GM18519 (cell line): Measurements from ENCODE around the gene TM2D3.

ENCODE experiments used
- ATAC-seq: cut with Tn5 transposase; IDR thresholded peaks from one replicate; pipeline ENCODE4 v1.9.1; 2021; ENCODE audit warnings: mild to moderate bottlenecking, moderate library complexity; ENCODE audit not compliant: unreplicated experiment, low FRiP score

The TM2D3 gene

DNA sequence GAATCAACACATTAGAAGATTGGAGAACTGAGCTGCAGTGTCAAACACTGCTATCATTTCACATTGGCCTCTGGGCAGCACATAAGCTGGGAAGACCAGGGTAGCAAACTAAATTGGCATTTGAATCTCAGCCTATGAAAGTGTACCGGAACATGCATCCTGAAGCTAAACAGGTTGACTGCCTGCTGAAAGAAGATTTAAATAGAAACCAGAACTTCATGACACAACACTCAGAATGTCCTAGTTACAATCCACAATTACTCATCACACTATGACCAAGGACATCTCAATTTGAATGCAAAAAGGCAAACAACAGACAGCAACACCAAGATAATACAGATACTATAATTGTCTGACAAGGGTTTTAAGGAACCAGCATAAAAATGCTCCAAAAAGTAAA, 26.2 kb downstream of the TM2D3 start:
- no peak for ATAC-seq

DNA sequence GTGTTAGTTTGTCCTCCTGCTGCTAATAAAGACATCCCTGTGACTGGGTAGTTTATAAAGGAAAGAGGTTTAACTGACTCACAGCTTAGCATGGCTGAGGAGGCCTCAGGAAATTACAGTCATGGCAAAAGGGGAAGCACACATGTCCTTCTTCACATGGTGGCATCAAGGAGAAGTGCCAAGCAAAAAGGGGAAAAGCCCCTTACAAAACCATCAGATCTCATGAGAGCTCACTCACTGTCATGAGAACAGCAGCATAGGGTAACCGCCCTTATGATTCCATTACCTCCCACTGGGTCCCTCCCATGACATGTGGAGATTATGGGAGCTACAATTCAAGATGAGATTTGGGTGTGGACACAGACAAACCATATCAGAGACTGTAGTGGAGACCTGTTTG, 27.0 kb downstream of the TM2D3 start:
- no peak for ATAC-seq

DNA sequence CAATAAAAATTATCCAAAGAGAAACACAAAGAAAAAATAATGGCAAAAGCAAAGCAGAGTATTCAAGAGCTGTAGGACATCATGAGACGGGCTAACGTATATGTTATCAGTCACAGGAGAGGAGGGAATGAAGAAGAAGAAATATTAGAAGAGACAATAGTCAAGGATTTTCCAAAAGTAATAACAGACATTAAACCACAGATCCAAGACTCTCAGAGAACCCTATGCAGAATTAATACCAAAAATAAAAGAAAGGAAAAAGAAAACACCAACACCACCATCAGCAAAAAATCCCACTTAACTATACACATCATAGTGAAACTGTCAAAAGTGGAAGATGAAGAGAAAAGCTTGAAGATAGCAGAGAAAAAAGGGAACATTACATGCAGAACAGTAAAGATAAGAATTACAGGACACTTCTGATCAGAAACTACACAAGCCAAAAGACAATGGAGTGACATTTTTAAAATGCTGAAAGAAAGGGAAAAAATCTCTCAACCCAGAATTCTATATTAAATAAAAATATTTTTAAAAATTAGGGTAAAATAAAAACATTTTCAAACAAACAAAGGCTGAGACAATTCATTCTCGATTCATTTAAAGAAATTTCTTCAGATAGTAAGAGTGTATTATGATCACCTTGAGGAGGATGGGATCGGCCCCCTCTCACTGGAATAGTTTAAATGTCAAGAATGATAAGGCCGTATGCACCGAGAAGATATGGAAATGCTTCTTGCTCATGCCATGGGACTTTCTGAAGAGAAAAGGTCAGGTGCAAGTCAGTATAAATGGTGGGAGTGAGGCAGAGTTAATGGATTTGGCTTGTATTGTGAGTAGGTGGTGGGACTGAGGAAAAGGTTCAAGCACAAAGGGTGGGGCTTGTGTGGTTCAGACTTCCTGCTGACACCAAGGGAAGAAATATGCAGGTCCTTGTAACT, 28.5 kb downstream of the TM2D3 start:
- ATAC-seq: no peak

DNA sequence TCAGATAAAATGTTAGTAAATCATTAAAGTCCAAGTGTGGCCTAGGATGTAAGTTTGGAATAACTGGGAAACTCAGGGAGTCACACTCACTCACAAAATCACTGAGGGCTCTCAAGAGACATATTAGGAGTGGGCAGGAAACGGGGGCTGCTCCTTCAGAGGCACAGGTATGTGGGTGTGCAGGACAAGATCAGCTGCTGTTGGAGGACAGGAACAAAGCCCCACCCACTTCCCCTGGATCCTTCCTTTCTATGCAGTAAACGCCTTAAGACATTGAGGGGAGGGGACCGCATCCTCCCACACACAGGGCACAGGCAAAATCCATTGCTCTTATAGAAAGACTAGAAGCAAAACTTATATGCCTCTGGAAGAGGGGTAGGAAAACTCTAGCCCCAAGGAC, 30.2 kb downstream of the TM2D3 start:
- ATAC-seq: no peak

DNA sequence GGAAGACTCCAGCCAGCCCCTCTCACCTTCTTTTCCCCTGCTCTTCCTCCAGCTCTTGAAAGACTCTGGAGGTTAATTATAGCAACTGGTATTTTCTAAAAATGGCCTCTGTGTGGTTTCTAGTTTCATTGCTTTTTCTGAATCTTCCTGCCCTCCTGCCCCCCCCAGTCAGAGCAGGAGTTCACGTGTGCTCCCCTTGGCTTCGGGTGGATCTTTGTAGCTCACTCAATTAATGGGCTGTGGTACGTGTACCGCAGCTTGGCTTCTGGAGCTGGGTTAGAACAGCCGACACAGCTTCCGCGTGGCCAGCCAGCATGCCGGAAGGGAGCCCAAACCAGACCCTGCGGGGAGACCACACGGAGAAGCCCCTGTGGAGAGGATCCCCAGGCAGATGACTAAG, 31.5 kb downstream of the TM2D3 start:
- ATAC-seq: no peak

DNA sequence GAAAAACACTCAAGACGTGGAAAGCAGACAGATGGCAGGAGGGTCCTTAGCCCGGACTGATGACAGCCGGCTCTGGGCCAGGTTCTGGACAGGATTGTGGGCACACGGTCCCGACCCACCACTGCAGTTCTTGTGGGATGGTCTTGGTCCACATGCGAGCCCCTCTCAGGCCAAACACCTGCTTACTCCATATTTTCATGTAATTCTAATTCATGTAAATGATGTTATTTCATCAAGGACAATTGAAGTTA, 32.6 kb downstream of the TM2D3 start:
- ATAC-seq: no peak

DNA sequence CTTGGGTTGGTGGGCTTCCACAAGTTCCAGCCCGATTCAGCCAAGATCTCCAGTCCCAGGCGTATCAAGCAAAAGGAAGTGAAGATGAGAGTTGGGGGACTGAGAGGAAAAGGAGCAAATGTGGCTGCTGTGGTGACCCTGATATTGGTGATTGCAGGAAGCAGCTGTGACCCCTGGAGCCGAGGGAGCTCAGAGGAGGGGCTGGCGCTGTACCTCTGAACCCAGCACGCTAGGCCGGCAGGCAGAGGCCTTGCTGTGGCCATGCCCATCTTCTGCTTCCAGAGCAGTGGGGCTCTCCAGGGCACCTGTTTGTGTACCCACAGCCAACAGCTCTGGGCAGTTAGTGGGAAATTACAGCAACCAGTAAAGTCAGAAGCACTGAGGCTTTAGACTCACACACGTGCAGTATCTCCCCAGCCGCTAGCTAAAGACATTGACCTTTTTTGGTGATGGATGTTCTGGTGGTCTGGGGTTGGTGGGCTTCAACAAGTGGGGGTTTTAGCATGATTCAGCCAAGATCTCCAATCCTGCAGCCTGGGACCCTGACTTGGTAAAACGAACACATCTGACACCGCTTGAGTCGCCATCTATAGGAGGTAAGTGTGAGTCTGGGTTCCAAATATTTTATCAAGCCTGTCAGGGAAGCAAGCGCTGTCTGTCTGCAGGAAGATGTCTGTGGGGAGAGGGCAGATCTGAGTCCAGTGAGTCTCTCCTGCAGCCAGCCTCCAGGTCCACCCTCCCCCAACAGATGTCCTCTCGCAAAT, 33.1 kb downstream of the TM2D3 start:
- no peak for ATAC-seq

DNA sequence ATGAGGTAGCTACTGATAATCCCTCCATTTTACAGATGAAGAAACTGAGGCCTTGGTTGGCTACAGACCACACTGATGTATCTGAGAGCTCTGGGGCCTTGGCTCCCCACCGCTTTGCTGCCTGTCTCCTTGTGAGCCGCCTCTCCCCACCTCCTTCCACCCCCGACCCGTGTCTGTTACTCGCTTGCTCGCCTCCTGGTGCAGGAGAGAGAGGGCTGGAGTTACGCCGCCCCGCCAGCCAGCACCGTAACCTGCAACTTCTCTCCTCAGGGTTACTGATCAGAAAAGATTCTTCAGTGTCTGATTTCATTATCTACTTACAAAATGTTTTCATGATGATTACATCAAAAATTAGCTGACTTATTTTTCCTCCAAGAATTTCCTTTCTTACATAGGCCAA, 34.1 kb downstream of the TM2D3 start:
- no peak for ATAC-seq

DNA sequence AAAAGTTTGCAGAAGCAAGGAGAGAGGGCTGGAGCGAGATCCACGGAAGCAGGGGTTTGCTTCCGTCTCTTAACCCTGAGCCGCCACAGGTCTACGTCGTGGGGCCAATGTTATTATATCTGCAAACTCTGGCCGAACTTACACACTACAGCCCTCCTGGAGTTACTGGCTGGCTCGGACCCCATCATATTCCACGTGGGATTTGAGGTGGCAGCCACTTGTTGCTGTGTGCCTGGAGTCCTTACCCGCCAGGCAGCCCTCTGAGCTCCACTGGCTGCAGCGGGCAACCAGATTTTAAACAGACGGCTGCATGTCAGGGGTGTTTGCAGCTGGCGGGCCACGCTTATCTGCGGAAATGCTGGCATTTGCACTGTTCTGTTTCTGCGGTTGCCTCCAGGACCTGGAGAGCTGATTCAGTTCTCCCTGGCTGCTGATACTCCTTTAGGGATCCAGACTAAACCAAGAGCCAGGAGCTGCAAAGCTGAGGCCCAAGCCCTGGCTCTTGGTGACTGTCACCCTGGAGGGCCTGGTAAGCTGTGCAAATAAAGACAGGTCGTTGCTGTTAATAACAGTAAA, 34.7 kb downstream of the TM2D3 start:
- no peak for ATAC-seq

DNA sequence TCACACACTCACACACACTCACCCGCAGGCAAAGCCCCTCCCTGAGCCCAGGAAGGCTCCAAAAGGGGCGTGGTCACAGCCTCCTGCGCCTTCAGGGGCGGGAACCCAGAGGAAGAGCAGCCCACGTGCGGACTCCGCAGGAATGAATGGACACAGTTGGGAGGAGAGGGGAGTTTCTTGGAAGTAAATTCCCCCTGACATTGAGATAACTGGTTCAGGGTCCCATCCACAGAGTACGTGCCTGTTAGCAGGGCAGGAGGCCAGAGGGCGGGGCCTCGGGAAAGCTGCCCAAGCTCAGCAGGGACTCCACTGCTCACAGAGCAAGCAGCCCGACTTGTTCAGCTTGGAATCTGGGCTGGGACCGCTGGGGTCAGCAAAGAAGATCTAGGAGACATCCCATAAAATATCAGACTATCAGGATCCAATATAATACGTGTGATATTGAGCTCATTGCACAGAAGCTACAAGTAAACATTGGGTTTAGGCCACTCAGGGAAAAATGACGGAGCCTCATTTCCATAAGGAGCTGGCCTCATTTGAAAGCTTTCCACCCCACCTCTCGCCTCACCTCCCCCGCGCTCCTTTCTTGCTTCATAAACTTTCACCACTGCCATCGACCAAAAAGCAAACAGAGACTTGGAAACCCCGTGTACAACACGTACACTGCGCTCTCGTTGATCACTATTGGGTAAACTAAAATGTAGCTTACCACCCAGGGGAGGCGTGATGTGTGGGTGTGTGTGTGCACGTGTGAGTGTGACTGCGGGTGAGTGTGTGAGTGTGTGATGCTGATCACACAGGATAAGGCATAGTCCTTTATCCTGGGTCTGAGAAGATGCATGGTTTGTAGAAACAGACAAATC, 36.0 kb downstream of the TM2D3 start:
- no peak for ATAC-seq

DNA sequence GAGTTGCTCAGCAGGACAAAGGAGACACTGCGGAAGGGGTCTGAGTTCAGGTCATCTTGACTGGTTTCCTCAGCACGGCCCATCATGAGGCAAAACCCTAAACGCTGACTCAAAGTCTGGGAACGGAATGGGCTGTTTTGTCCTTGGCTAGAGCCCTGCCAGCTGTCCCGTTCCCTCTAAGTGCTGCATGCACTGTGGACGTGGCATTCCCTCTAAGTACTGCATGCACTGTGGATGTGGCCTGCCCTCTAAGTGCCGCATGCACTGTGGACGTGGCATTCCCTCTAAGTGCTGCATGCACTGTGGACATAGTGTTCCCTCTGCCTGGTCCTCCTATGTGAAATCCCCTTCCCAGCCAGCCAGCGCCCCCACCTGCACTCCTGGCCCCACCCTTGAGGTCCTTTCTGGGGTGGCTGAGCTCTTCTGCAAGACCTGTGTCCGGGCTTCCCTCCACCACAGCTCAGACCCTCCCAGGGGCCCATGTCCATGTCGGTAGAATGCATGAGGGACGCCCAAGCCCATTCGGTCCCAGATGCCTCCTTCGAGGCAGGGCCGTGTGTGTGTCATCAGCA, 36.7 kb downstream of the TM2D3 start:
- no peak for ATAC-seq

DNA sequence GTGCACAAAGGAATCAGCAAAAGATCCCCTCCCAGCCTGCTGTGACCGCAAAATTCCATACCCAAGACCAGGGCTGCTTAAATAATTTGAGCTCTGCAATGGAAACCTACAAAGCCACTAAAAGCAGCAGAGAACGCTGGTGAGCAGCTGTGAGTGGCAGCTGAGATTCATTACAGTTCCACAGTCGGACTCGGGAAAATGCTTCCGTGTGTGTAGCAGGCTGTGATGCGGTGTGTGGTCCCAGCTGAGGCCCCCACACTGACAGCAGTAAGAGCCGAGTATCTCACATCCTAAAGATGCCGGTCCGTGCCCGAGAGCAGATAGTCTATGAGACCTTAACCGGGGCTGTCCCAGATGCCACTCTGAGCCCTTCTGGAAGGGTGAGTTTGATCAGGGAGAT, 37.4 kb downstream of the TM2D3 start:
- ATAC-seq: no peak

DNA sequence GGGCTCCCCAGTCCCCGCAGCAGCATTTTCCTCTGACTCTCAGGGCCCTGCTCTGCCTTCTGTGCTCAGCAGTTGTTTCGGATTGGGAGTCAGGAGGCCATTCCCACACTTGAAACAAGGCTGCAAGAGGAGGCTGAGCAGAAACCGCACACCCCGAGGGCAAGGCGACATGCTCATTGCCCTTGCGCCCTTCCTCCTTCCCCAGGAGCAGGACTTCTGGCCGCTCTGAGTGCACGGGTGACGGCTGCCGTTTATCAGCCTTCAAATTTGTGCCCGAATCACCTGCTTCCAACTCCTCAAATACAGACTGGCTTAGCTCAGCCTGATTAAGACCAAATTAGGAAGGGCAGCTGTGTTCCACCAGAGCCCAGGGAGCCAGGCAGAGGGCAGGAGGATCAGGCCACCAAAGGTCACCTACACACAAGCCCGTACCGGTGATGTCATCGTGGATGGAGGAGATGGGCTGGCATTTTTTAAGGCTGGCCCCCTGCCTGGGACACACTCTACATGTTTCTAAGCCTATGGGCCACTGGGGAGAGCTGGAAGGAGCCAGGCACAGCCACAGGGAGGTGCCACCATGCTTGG, 38.1 kb downstream of the TM2D3 start:
- no peak for ATAC-seq

DNA sequence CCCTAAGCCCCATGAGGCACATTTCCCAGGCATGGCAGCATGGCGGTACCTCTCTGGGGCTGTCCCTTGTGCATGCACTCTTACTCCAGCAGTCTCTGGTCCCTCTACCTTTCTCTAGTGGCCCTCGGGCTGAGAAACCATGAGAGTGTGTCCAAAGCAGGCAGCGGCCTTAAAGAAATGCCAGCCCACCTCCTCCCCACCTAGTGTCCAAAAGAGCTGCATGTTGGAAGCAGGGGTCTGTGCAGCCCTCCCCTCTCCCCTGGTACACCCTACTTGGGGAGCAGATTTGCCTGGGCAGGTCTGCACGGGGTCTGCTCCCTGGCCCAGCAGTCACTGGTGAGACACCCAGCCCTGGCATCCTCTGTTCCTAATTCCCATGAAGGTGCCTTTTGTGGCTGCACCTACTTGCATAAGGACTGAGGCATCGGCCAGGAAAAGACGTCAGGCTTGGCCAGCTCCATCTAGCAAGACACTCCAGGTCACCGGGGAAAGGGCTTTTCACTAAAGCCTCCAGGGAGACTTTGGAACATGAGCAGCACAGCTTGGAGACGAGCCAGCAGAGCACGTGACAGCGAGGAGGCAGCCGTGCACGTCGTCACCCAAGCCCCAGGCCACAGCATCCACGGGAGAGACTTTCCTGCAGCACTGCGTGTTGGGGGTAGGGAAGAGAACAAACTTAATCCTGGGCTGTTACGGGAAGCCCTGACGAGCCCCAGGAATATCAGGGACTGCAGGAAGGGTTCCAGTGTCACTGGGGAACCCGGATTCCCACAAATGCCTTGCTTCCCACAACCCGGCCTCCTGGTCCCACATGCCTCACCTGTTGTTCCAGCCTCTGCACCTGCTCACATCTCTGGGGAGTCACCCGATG, 38.8 kb downstream of the TM2D3 start:
- ATAC-seq: no peak

DNA sequence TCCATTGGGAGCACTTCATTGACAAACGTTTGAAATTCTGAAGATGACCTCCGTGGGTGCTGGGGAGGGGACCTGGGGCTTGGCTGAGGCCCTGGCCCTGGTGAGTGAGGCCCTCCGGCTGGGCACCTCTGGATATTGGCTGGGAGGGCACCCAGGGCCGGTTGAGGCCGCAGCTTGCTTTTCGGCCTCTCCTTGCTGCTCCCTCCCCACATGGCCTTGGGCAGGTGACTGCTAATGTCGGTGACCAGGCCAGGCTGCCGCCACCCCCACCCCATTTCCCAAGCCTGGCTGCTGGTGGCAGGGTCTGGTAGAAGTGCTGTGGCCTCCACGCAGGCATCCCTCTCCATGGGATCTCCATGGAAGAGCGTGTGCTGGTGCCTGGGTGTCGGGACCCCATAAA, 39.5 kb downstream of the TM2D3 start:
- ATAC-seq: no peak

DNA sequence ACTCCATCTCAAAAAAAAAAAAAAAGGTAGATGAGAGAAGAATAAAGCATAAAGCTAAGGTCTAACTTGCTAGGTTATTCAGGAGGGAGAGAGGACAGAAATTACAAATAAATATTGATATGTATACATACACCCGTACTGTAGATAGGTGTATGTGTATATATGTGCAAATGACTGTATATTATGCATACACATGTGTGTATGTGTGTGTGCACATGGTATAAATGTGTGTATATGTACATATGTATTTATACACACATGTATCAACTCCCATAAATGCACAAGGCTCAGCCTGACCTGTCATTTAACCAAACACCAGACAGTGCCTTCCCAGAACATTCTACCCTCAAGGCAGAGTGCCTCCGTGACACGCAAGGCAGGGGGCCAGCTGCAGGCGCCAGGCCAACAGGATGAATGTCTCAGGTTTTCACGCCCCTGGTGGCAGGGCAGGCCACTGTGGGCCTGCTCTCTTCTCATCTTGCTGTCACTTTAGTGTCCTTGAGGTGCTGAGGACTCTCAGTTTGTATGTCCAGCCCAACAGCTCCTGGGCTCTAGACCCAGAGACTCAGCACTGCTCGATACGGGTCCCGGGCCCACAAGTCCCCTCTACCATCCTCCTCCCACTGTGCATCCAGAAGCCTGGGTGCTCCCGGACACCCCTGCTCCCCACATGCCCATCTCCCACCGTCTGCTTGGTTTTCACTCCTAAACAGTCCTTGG, 40.4 kb downstream of the TM2D3 start:
- ATAC-seq: no peak

DNA sequence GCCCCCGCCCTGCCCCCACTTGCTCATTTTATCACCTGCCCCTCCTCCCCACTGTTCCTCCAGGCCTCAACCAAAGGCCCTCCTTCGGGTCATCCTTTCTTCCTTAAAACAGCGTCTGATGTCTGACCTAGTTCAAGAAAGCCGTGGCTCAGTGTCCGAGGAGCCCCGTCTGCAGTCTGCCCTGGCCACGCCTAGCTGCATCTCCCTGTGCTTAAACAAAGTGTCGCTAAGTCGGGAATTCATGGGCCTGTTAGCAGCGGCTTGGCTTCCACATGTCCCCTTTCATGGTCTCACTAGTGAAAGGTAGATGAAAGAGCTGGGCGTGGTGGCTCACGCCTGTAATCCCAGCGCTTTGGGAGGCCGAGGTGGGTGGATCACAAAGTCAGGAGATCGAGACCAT, 41.2 kb downstream of the TM2D3 start:
- no peak for ATAC-seq

DNA sequence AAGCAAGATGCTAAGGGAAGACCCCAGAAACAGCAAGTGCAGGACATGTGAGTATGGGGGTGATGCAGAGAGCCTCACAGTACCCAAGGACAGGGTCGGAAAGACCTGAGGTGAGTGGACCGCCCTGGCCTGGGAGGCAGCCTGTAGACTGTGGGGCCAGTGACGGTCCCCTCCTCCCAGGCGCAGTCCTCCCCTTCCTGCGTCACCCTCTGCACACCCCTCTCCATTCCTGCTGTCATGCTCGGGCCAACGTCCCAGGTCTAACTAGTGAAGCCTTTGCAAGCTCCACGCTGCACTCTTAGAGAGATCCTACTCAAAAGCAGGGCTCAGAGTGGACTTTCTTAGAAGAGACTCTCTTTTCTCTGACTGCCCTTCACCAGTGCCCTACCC, 41.6 kb downstream of the TM2D3 start:
- ATAC-seq: no peak
